SK-N-MC (cell line): ENCODE data around the gene PTPRN2.

Experiments
- DNase-seq: peaks from one replicate; pipeline ENCODE4 v3.0.0-alpha.2; 2011; ENCODE audit warnings: low read depth, low spot score
- H3K27ac ChIP-seq: fragments of 200-600 bp; sonication (generic); 2 replicates; pipeline ENCODE4 v1.5.1; 2016; ENCODE audit warnings: mixed run types
- H3K36me3 ChIP-seq: fragments of 200-600 bp; sonication (generic); 2 replicates; pipeline ENCODE4 v1.6.1; 2017; ENCODE audit warnings: antibody characterized with exemption, low read length, mixed read lengths; ENCODE audit not compliant: insufficient read depth
- H3K4me3 ChIP-seq: fragments of 200-600 bp; sonication (generic); 2 replicates; pipeline ENCODE4 v1.5.1; 2016
- H3K9ac ChIP-seq: fragments of 200-600 bp; sonication (generic); 2 replicates; pipeline ENCODE4 v1.8.0; 2017; ENCODE audit warnings: mixed run types, mixed read lengths; ENCODE audit not compliant: insufficient read length
- H3K9me3 ChIP-seq: fragments of 200-600 bp; sonication (generic); 2 replicates; pipeline ENCODE4 v1.6.1; 2017; ENCODE audit warnings: low read depth, mild to moderate bottlenecking, antibody characterized with exemption, low read length, moderate library complexity, mixed read lengths
- EZH2 ChIP-seq: fragments of 200-600 bp; sonication (generic); IDR thresholded peaks from one replicate; pipeline ENCODE4 v1.6.1; 2017; ENCODE audit warnings: antibody characterized with exemption
- FOXP2 ChIP-seq: optimal IDR thresholded peaks from 2 replicates; pipeline ENCODE3; 2011; ENCODE audit warnings: mild to moderate bottlenecking, moderate library complexity; ENCODE audit not compliant: insufficient read depth; ENCODE audit errors: extremely low read length, control extremely low read depth
- POLR2AphosphoS5 ChIP-seq: IDR thresholded peaks from 2 replicates; pipeline ENCODE4 v1.6.1; 2012; ENCODE audit warnings: mild to moderate bottlenecking, low read depth, low read length, borderline replicate concordance

The PTPRN2 gene

GRCh38 chr7:157589680-157590079 lies 997.9 kb downstream of the PTPRN2 start:
- no peak for TF ChIP-seq POLR2AphosphoS5
- no peak for TF ChIP-seq FOXP2
- no peak for TF ChIP-seq EZH2
- Histone ChIP-seq H3K36me3 (no peaks in the 10 kb centered on the region), H3K27ac (no peak overlapping the region), H3K9me3 (no peaks in the 10 kb centered on the region), H3K9ac (no peak overlapping the region), H3K4me3 (no peak overlapping the region)
- no peak for DNase-seq

DNA sequence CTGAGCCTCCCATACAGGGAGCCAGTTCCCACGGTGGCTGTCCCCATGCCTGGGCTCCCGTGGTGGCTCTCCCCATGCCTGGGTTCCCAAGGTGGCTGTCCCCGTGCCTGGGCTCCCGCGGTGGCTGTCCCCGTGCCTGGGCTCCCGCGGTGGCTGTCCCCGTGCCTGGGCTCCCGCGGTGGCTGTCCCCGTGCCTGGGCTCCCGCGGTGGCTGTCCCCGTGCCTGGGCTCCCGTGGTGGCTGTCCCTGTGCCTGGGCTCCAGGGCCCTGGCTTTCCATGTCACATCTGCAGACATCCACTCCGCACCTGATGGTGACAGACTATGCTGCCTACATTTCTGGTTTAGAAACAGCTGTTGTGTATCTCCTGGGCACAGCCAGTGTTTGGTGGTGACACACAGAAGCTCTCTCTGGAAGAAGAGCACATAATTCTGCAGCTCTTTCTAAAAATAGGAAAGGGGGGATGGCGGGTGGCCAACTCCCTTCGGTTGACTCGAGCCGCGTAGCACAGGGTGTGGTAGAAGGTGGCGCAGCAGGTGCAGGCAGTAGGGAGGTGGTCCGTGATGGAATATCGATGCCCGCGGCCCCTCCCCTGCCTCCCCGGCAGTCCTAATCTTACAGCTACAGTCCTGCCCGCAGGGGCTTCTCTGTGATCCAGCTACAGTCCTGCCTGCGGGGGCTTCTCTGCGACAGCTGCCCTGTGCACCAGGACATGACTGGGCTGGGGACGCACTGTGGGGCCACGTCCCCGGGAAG lies 999.6 kb downstream of the PTPRN2 start:
- DNase-seq: no peak
- H3K36me3 ChIP-seq: no peaks in the 10 kb centered on the region
- no peaks in the 10 kb centered on the region for H3K9me3 ChIP-seq
- TF ChIP-seq POLR2AphosphoS5: no peak
- TF ChIP-seq EZH2: no peak
- no peak for TF ChIP-seq FOXP2
- no peak overlapping the region for H3K4me3 ChIP-seq
- H3K9ac ChIP-seq: no peak overlapping the region
- H3K27ac ChIP-seq: no peak overlapping the region

DNA sequence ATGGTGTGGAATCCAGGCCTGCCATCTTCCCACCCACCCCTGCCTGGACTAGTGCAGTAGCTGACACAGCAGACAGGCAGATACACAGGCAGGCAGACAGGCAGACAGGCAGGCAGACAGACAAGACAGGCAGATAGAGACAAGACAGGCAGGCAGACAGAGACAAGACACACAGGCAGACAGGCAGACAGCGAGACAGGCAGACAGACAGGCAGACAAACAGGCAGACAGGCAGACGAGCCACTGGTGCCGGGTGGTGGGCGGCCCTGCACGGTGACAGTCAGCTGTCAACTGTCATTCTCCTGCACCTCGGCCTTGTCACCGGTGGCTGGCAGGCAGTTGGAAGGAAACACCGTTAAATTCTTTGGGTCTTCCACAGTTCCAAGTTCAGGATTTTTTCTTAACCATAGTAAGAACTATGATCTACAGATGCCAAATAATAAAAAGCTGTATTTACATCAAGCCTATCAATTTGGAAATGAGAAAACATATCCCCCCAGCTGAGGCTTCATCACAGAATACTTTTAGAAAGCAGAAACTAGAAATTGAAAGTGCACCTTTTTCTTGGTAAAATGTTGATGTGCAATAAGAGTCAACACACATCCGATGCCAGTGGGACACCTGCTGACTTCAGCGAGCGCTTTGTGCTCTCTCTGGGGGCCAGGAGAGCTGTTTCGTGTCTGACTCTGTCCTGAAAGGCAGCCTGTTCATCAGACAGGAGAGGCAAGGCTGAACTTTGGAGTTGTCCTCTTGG lies 1000.4 kb downstream of the PTPRN2 start:
- Histone ChIP-seq H3K4me3 (no peak overlapping the region), H3K27ac (no peak overlapping the region), H3K9me3 (no peaks in the 10 kb centered on the region), H3K36me3 (no peaks in the 10 kb centered on the region), H3K9ac (no peak overlapping the region)
- no peak for DNase-seq
- TF ChIP-seq EZH2 (no peak), FOXP2 (no peak), POLR2AphosphoS5 (no peak)

DNA sequence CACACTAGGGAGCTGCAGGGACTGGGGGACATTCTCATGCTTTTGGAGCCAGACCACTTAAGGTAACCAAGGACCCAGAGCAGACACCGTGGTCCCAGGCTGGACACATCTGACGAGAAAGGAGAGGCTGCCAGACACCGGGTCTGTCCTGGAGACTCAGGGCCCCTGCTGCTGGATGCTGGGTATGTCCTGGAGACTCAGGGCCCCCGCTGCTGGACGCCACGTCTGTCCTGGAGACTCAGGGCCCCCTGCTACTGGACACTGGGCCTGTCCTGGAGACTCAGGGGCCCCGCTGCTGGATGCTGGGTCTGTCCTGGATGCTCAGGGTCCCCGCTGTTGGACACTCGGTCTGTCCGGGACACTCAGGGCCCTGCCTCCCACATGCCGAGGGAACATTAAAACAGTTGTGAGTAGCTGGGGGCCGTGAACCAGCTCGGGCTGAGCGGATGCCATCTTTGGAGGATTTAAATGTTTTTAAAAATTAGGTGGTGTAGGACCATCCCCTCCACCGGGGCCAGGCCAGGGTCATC lies 1001.1 kb downstream of the PTPRN2 start:
- no peaks in the 10 kb centered on the region for H3K9me3 ChIP-seq
- DNase-seq: no peak
- H3K9ac ChIP-seq: no peak overlapping the region
- H3K36me3 ChIP-seq: no peaks in the 10 kb centered on the region
- TF ChIP-seq EZH2: no peak
- no peak for TF ChIP-seq FOXP2
- TF ChIP-seq POLR2AphosphoS5: no peak
- H3K27ac ChIP-seq: no peak overlapping the region
- H3K4me3 ChIP-seq: no peak overlapping the region

GRCh38 chr7:157585113-157585861 lies 1002.3 kb downstream of the PTPRN2 start:
- Histone ChIP-seq H3K36me3 (no peaks in the 10 kb centered on the region), H3K9me3 (no peaks in the 10 kb centered on the region), H3K27ac (no peak overlapping the region), H3K4me3 (no peak overlapping the region), H3K9ac (no peak overlapping the region)
- TF ChIP-seq POLR2AphosphoS5: no peak
- TF ChIP-seq EZH2: no peak
- TF ChIP-seq FOXP2: no peak
- no peak for DNase-seq

- no peak for DNase-seq
- H3K4me3 ChIP-seq: no peak overlapping the region
- H3K9ac ChIP-seq: no peak overlapping the region
- H3K27ac ChIP-seq: no peak overlapping the region
- no peaks in the 10 kb centered on the region for H3K9me3 ChIP-seq
- TF ChIP-seq POLR2AphosphoS5 (no peak), FOXP2 (no peak), EZH2 (no peak)
- no peaks in the 10 kb centered on the region for H3K36me3 ChIP-seq
These were observed 1003.2 kb downstream of the PTPRN2 start for GRCh38 chr7:157584420-157584819.

GRCh38 chr7:157581740-157582139 lies 1005.9 kb downstream of the PTPRN2 start:
- no peaks in the 10 kb centered on the region for H3K9me3 ChIP-seq
- H3K27ac ChIP-seq: no peak overlapping the region
- TF ChIP-seq EZH2 (no peak), POLR2AphosphoS5 (no peak), FOXP2 (no peak)
- H3K36me3 ChIP-seq: no peaks in the 10 kb centered on the region
- no peak for DNase-seq
- H3K9ac ChIP-seq: no peak overlapping the region
- H3K4me3 ChIP-seq: no peak overlapping the region

- H3K4me3 ChIP-seq: no peak overlapping the region
- DNase-seq: no peak
- TF ChIP-seq EZH2 (no peak), FOXP2 (no peak), POLR2AphosphoS5 (no peak)
These were observed 1007.3 kb downstream of the PTPRN2 start for GRCh38 chr7:157580324-157580723.

More at GRCh38 chr7:157580324-157580723, 1007.3 kb downstream of the PTPRN2 start:
- no peaks in the 10 kb centered on the region for H3K36me3 ChIP-seq
- H3K9ac ChIP-seq: no peak overlapping the region
- H3K9me3 ChIP-seq: no peaks in the 10 kb centered on the region
- no peak overlapping the region for H3K27ac ChIP-seq
